SK-N-SH (cell line): ENCODE results near the gene PHKG2. TPM values are rescaled to one million over a fixed set of nuclear protein-coding genes. Genes with fewer than 3 reads are reported as not detected.

Experiments used
- CTCF ChIA-PET: fragments of 300-600, 350-600 bp; formaldehyde crosslinking; extraction: SDS; loops from one replicate; lab custom pipeline; 2021; lab: Yijun Ruan, JAX
- POLR2A ChIA-PET: fragments of 350-600 bp; sonication (Branson Sonifier 250); formaldehyde crosslinking; extraction: SDS; loops from one replicate; lab custom pipeline; 2020; ENCODE audit warnings: antibody characterized with exemption, inconsistent platforms; lab: Yijun Ruan, JAX
- DNase-seq: peaks from one replicate; pipeline ENCODE4 v3.0.0; 2012
- H2AFZ ChIP-seq: fragments of 200-600 bp; sonication (generic); 2 replicates; pipeline ENCODE4 v1.8.1; 2016; ENCODE audit warnings: antibody characterized with exemption, mild to moderate bottlenecking, low read depth
- H3F3A ChIP-seq: fragments of 200-600 bp; sonication (generic); replicated peaks from 2 replicates; pipeline ENCODE3; 2016; ENCODE audit warnings: antibody characterized with exemption, mild to moderate bottlenecking; ENCODE audit not compliant: insufficient read depth
- H3K27ac ChIP-seq, 2 experiments: fragments of 200-500 bp in 1 of 2; fragments of 200-600 bp in 1 of 2; sonication (Bioruptor generic) in 1 of 2; sonication (generic), shearing (Covaris generic) in 1 of 2; 2 replicates each; pipeline versions ENCODE4 v1.5.1 to v1.6.1; 2014 to 2016; ENCODE audit warnings: low read depth in 2 of 2, inconsistent platforms in 1 of 2, low read length in 1 of 2, mild to moderate bottlenecking in 1 of 2, mixed read lengths in 1 of 2
- H3K27me3 ChIP-seq: fragments of 200-600 bp; sonication (generic), shearing (Covaris generic); 2 replicates; pipeline ENCODE4 v1.6.1; 2016; ENCODE audit warnings: mixed run types; ENCODE audit not compliant: insufficient read depth
- H3K36me3 ChIP-seq, 2 experiments: fragments of 200-500 bp in 1 of 2; fragments of 200-600 bp in 1 of 2; sonication (Bioruptor generic) in 1 of 2; sonication (generic) in 1 of 2; replicated peaks in 1 of 2; 2 replicates each; pipeline versions ENCODE3 to v1.5.1; 2014 to 2016; ENCODE audit warnings: low read length in 1 of 2, mild to moderate bottlenecking in 1 of 2; ENCODE audit not compliant: insufficient read depth in 2 of 2, control insufficient read depth in 1 of 2
- H3K4me1 ChIP-seq, 2 experiments: fragments of 200-500 bp in 1 of 2; fragments of 200-600 bp in 1 of 2; sonication (Bioruptor generic) in 1 of 2; sonication (generic), shearing (Covaris generic) in 1 of 2; 2 replicates each; pipeline versions ENCODE4 v1.5.1 to v1.6.1; 2014 to 2016; ENCODE audit warnings: low read depth in 1 of 2, low read length in 1 of 2, mixed run types in 1 of 2; ENCODE audit not compliant: insufficient read depth in 2 of 2, control insufficient read depth in 1 of 2
- H3K4me2 ChIP-seq: fragments of 200-600 bp; sonication (generic), shearing (Covaris generic); 2 replicates; pipeline ENCODE4 v1.6.1; 2017; ENCODE audit warnings: mixed run types
- H3K4me3 ChIP-seq, 2 experiments: fragments of 200-500 bp in 1 of 2; fragments of 200-600 bp in 1 of 2; sonication (Bioruptor generic) in 1 of 2; sonication (generic), shearing (Covaris generic) in 1 of 2; 2 replicates each; pipeline versions ENCODE4 v1.5.1 to v1.8.1; 2014 to 2016; ENCODE audit warnings: low read depth in 2 of 2, inconsistent platforms in 1 of 2, low read length in 1 of 2, mild to moderate bottlenecking in 1 of 2, mixed read lengths in 1 of 2, moderate library complexity in 1 of 2
- H3K79me2 ChIP-seq: fragments of 200-600 bp; sonication (generic); 2 replicates; pipeline ENCODE4 v1.8.1; 2017; ENCODE audit warnings: mild to moderate bottlenecking; ENCODE audit not compliant: insufficient read depth
- H3K9ac ChIP-seq: fragments of 200-600 bp; sonication (generic); 2 replicates; pipeline ENCODE4 v1.6.1; 2017; ENCODE audit warnings: mixed run types
- H3K9me2 ChIP-seq: fragments of 200-600 bp; sonication (generic); 2 replicates; pipeline ENCODE4 v1.6.1; 2017; ENCODE audit warnings: mixed run types
- H3K9me3 ChIP-seq: fragments of 200-600 bp; sonication (generic); 2 replicates; pipeline ENCODE4 v1.6.1; 2017; ENCODE audit warnings: mixed run types, mild to moderate bottlenecking, moderate library complexity
- H4K20me1 ChIP-seq: fragments of 200-600 bp; sonication (generic); 2 replicates; pipeline ENCODE4 v1.6.1; 2017; ENCODE audit warnings: mild to moderate bottlenecking, mixed run types; ENCODE audit not compliant: insufficient read depth
- CHD2 ChIP-seq: fragments of 150-350 bp; IDR thresholded peaks from 2 replicates; pipeline ENCODE4 v1.6.1; 2018; ENCODE audit warnings: low read length; ENCODE audit not compliant: partially characterized antibody
- EZH2phosphoT487 ChIP-seq: fragments of 200-600 bp; sonication (generic); IDR thresholded peaks from 2 replicates; pipeline ENCODE4 v1.6.1; 2017; ENCODE audit warnings: low read depth, mixed run types, mild to moderate bottlenecking, antibody characterized with exemption, moderate library complexity, borderline replicate concordance
- FOXJ3 ChIP-seq: sonication (generic); formaldehyde crosslinking; IDR thresholded peaks from 2 replicates; pipeline ENCODE4 v1.5.1; 2020; ENCODE audit warnings: mild to moderate bottlenecking, missing genetic modification reagents
- FOXM1 ChIP-seq: IDR thresholded peaks from 2 replicates; pipeline ENCODE4 v1.4.0; 2012; ENCODE audit warnings: low read depth, mild to moderate bottlenecking
- IRF3 ChIP-seq: fragments of 150-350 bp; IDR thresholded peaks from 2 replicates; pipeline ENCODE4 v1.6.1; 2016; ENCODE audit warnings: mild to moderate bottlenecking, low read depth, low read length
- MAX ChIP-seq: IDR thresholded peaks from 2 replicates; pipeline ENCODE4 v1.4.0; 2012; ENCODE audit warnings: low read depth
- MXI1 ChIP-seq: IDR thresholded peaks from 2 replicates; pipeline ENCODE4 v1.6.1; 2012; ENCODE audit warnings: mild to moderate bottlenecking, low read depth, low read length, improper control_type of control experiment
- NFIC ChIP-seq: IDR thresholded peaks from 2 replicates; pipeline ENCODE4 v1.4.0; 2012; ENCODE audit warnings: borderline replicate concordance
- NRF1 ChIP-seq: IDR thresholded peaks from 2 replicates; pipeline ENCODE4 v1.6.1; 2012; ENCODE audit warnings: low read depth, mild to moderate bottlenecking, low read length
- RAD21 ChIP-seq: IDR thresholded peaks from 2 replicates; pipeline ENCODE4 v1.6.1; 2012; ENCODE audit warnings: mild to moderate bottlenecking, low read length
- RXRA ChIP-seq: IDR thresholded peaks from 2 replicates; pipeline ENCODE4 v1.4.0; 2012; ENCODE audit warnings: low read depth, mild to moderate bottlenecking, borderline replicate concordance
- SMC3 ChIP-seq: IDR thresholded peaks from 2 replicates; pipeline ENCODE4 v1.6.1; 2012; ENCODE audit warnings: low read depth, low read length, improper control_type of control experiment
- TAF1 ChIP-seq: IDR thresholded peaks from 2 replicates; pipeline ENCODE4 v1.6.1; 2012; ENCODE audit warnings: low read depth, mild to moderate bottlenecking, low read length, moderate library complexity, borderline replicate concordance
- USF1 ChIP-seq: IDR thresholded peaks from 2 replicates; pipeline ENCODE4 v1.4.0; 2012; ENCODE audit warnings: low read depth, borderline replicate concordance
- ZBTB33 ChIP-seq: IDR thresholded peaks from 2 replicates; pipeline ENCODE4 v1.4.0; 2012; ENCODE audit warnings: low read depth, borderline replicate concordance
- WGBS: methylation state at CpG from one replicate; pipeline ENCODE4 v1.1.6; 2017; ENCODE audit warnings: low lambda C conversion rate; 5-methylcytosine and 5-hydroxymethylcytosine counted together
- polyA plus RNA-seq, 3 experiments: library from polyadenylated mRNA; depleted of rRNA; stranded (reverse); fragments of >200 nt; gene quantifications; 2 replicates each; pipeline ENCODE4 v1.2.3, GENCODE V29; 2012

Gene PHKG2
- polyA plus RNA-seq, 1 of the 3 experiments (the other 2 are of a cell fraction): 45.8 TPM

- Histone ChIP-seq H3K27ac (no peak overlapping the region), H3K79me2 (peaks cover 29% of the 10 kb centered on the region), H3K27me3 (no peaks in the 10 kb centered on the region), H3K4me3 (no peak overlapping the region), H3K9me2 (no peaks in the 10 kb centered on the region), H3K36me3 (peaks cover 8 to 49% of the 10 kb centered on the region in 2 experiments), H3K4me2 (no peak overlapping the region), H3K9me3 (no peaks in the 10 kb centered on the region), H3K4me1 (peaks cover 9 to 23% of the 10 kb centered on the region in 2 experiments; a peak in 3 of 4 replicates), H3K9ac (no peak overlapping the region), H4K20me1 (no peaks in the 10 kb centered on the region), H3F3A (peaks cover 26% of the 10 kb centered on the region)
- DNase-seq: no peak
- WGBS: 94% methylated on average over 3 of the region's 3 CpGs
- TF ChIP-seq FOXM1: no peak
- TF ChIP-seq TAF1: no peak
- TF ChIP-seq RAD21: no peak
- no peak for TF ChIP-seq NFIC
- TF ChIP-seq SMC3: no peak
- no peak for TF ChIP-seq USF1
- TF ChIP-seq MAX: no peak
- no peak for TF ChIP-seq RXRA
- TF ChIP-seq MXI1: no peak
- no peak for TF ChIP-seq EZH2phosphoT487
- no peak for TF ChIP-seq ZBTB33
- no peak for TF ChIP-seq NRF1
- TF ChIP-seq CHD2: no peak
- TF ChIP-seq IRF3: no peak
- no peak for TF ChIP-seq FOXJ3
- TF ChIP-seq, all 33 proteins: peak for 0
- CTCF ChIA-PET: no interaction called here
- POLR2A ChIA-PET: interaction anchor here (0.6 kb wide), 1 partner anchor 79 kb away, joined by 3 read pairs; no protein-coding TSS in a partner anchor
- H2AFZ ChIP-seq: no peak overlapping the region
These were observed 31.8 kb downstream of the PHKG2 start for GRCh38 chr16:30780021-30780420.
